KMS-11 (cell line): ENCODE data around the gene CRIM1.

ENCODE experiments used
- H2AFZ ChIP-seq: fragments of 200-600 bp; sonication (generic); 2 replicates; pipeline ENCODE4 v1.6.1; 2016; ENCODE audit warnings: antibody characterized with exemption, mixed run types, low read depth
- H3K27ac ChIP-seq: fragments of 200-600 bp; sonication (generic); 2 replicates; pipeline ENCODE4 v1.6.1; 2016; ENCODE audit warnings: mild to moderate bottlenecking, mixed run types
- H3K27me3 ChIP-seq: fragments of 200-600 bp; sonication (generic); 2 replicates; pipeline ENCODE4 v1.6.1; 2017; ENCODE audit warnings: mild to moderate bottlenecking, low read depth, mixed run types, moderate library complexity; ENCODE audit not compliant: insufficient read depth
- H3K36me3 ChIP-seq: fragments of 200-600 bp; sonication (generic); 2 replicates; pipeline ENCODE4 v1.6.1; 2017; ENCODE audit warnings: mild to moderate bottlenecking, mixed run types; ENCODE audit not compliant: insufficient read depth
- H3K4me1 ChIP-seq: fragments of 200-600 bp; sonication (generic); 2 replicates; pipeline ENCODE4 v1.6.1; 2016; ENCODE audit warnings: mild to moderate bottlenecking, low read depth, mixed run types; ENCODE audit not compliant: poor library complexity, severe bottlenecking
- H3K4me2 ChIP-seq: fragments of 200-600 bp; sonication (generic); 2 replicates; pipeline ENCODE4 v1.7.0; 2016; ENCODE audit warnings: mild to moderate bottlenecking, mixed run types
- H3K4me3 ChIP-seq: fragments of 200-600 bp; sonication (generic); IDR thresholded peaks from 2 replicates; pipeline ENCODE4 v1.6.1; 2017; ENCODE audit warnings: low read depth, low read length, mixed read lengths; ENCODE audit not compliant: insufficient read depth
- H3K79me2 ChIP-seq: fragments of 200-600 bp; sonication (generic); 2 replicates; pipeline ENCODE4 v1.6.1; 2016; ENCODE audit warnings: low read depth, mixed run types; ENCODE audit not compliant: insufficient read depth
- H3K9ac ChIP-seq: fragments of 200-600 bp; sonication (generic); 2 replicates; pipeline ENCODE4 v1.6.1; 2016; ENCODE audit warnings: mild to moderate bottlenecking, mixed run types
- H4K20me1 ChIP-seq: fragments of 200-600 bp; sonication (generic); 2 replicates; pipeline ENCODE4 v1.6.1; 2016; ENCODE audit warnings: mild to moderate bottlenecking, mixed run types; ENCODE audit not compliant: insufficient read depth
- CTCF ChIP-seq: fragments of 200-600 bp; sonication (generic); conservative IDR thresholded peaks from 2 replicates; pipeline ENCODE4 v1.6.1; 2017; ENCODE audit warnings: low read depth, mild to moderate bottlenecking, antibody characterized with exemption, low read length, moderate library complexity, mixed read lengths

The CRIM1 gene

GRCh38 chr2:36555789-36556188, 200.2 kb downstream of the CRIM1 start:
- Histone ChIP-seq H3K27me3 (no peaks in the 10 kb centered on the region), H3K4me1 (no peaks in the 10 kb centered on the region), H3K79me2 (no peaks in the 10 kb centered on the region), H2AFZ (no peak overlapping the region), H3K36me3 (0 out of 2 replicates have a peak, but pooled peaks cover 3% of the 10 kb centered on the region), H3K4me2 (no peak overlapping the region), H3K9ac (no peak overlapping the region), H4K20me1 (no peaks in the 10 kb centered on the region), H3K4me3 (no peak overlapping the region), H3K27ac (no peak overlapping the region)
- TF ChIP-seq CTCF: no peak

- no peak overlapping the region for H3K27ac ChIP-seq
- no peak for TF ChIP-seq CTCF
Observed at GRCh38 chr2:36556842-36557241, 201.3 kb downstream of the CRIM1 start.

GRCh38 chr2:36559221-36559942, 203.8 kb downstream of the CRIM1 start:
- Histone ChIP-seq H3K27ac (no peak overlapping the region), H3K4me3 (no peak overlapping the region), H3K36me3 (no peaks in the 10 kb centered on the region), H4K20me1 (no peaks in the 10 kb centered on the region), H3K4me2 (no peak overlapping the region), H3K9ac (no peak overlapping the region), H3K79me2 (no peaks in the 10 kb centered on the region), H3K4me1 (peaks cover 19% of the 10 kb centered on the region), H3K27me3 (no peaks in the 10 kb centered on the region), H2AFZ (no peak overlapping the region)
- TF ChIP-seq CTCF: no peak

More at GRCh38 chr2:36556842-36557241, 201.3 kb downstream of the CRIM1 start:
- H3K4me3 ChIP-seq: no peak overlapping the region
- H3K36me3 ChIP-seq: 0 out of 2 replicates have a peak, but pooled peaks cover under 1% of the 10 kb centered on the region
- no peaks in the 10 kb centered on the region for H3K4me1 ChIP-seq
- no peak overlapping the region for H3K4me2 ChIP-seq
- no peaks in the 10 kb centered on the region for H3K79me2 ChIP-seq
- no peak overlapping the region for H2AFZ ChIP-seq
- H3K9ac ChIP-seq: no peak overlapping the region
- no peaks in the 10 kb centered on the region for H4K20me1 ChIP-seq
- no peaks in the 10 kb centered on the region for H3K27me3 ChIP-seq

GRCh38 chr2:36560726-36561125, 205.1 kb downstream of the CRIM1 start:
- no peaks in the 10 kb centered on the region for H3K36me3 ChIP-seq
- H3K4me2 ChIP-seq: no peak overlapping the region
- H3K27me3 ChIP-seq: no peaks in the 10 kb centered on the region
- H3K4me1 ChIP-seq: peaks cover 19% of the 10 kb centered on the region
- H3K27ac ChIP-seq: no peak overlapping the region
- no peaks in the 10 kb centered on the region for H3K79me2 ChIP-seq
- no peaks in the 10 kb centered on the region for H4K20me1 ChIP-seq
- H2AFZ ChIP-seq: no peak overlapping the region
- H3K9ac ChIP-seq: no peak overlapping the region
- no peak overlapping the region for H3K4me3 ChIP-seq
- no peak for TF ChIP-seq CTCF
